NCI-H2029 (cell line): Measurements from ENCODE around the gene TDRD1.
A peak's percentile ranks its signal among the peaks of the same experiment; 100 is the strongest.

Source experiments
- DNase-seq: peaks from one replicate; lab custom pipeline; 2025; lab: John Stamatoyannopoulos, UW

TDRD1 gene

DNA sequence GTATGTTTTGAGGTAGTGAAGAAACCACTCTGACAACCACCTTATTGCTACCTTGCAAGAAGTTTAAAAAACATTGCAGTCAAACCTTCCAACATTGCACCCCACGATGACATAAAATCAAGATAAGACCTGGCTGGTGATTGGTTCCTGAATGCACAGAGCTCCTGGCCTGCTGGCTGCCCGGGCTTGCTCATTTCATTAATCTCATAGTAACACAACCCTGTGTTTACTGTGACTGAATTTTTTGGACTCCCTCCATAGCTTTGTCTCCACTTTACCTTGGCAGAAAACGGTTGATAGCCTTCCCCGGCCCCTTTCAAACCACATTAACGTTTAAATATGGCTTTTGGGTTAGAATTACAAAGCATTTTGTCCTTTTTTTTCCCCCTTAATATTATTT lies 87.4 kb downstream of the TDRD1 start:
- peak; percentile 46 for DNase-seq

DNA sequence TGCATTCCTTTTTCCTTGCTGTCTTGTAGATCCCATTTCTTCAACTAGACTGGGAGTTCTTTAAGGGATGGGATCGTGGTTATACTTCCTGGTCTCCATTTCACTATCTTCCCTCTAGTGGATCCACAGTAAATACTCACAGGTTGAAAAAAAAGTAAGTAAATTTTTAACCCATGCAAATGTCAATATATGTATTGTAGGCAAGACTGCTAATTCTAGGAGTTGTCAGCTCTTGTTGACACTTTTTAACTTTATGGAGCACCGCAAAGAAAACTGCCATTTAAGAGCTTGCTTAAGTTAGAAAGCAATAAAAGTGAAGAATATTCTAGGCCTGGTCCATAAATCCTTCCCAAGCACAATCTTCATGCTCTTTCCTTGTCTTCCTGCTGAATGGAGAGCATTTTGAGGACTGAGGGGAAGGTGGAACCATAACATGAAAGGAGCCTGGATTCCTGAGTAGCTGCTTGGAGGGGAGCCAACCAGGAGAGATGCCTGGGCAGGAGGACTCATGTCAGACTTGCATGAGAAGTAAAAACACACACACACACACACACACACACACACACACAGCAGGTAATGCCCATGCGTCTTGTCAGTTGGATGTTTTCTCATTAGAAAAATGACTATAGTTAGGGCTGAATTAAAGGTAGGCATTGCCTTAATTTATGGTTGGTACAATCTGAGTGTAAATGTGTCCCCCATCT lies 92.1 kb downstream of the TDRD1 start:
- no peak for DNase-seq

DNA sequence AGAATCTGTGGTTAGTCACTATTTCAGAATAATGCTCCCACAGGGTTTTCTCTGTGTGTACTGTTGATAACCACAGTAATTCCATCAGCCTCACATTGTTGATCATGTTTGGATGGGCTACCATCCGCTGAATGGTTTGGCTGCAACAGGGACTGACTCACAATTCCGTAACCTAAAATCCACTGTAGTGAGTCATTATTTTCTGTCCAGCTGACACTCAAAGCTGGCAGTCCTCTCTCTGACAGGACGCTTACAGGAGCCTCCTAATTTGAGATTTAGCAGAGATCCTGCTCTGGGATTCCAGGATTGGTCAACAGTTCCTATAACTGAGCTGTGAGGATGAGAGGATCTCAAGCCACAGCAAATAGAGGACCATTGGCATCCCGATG lies 92.6 kb downstream of the TDRD1 start:
- DNase-seq, result no peak

DNA sequence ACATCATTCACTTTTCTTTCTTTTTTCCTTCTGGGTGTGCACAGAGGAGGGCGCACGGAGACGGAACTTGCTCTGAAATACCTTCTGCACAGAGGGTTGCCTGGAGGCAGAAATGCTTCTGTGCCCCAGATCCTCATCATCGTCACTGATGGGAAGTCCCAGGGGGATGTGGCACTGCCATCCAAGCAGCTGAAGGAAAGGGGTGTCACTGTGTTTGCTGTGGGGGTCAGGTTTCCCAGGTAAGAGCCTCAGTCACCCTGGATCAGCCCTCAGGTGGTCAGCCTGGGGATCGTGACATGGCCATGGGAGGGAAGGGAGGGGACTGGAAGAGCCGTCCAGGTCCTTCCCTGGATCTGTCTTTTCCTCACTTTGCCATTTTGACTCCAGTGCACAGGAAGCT lies 93.5 kb downstream of the TDRD1 start:
- DNase-seq, result no peak

DNA sequence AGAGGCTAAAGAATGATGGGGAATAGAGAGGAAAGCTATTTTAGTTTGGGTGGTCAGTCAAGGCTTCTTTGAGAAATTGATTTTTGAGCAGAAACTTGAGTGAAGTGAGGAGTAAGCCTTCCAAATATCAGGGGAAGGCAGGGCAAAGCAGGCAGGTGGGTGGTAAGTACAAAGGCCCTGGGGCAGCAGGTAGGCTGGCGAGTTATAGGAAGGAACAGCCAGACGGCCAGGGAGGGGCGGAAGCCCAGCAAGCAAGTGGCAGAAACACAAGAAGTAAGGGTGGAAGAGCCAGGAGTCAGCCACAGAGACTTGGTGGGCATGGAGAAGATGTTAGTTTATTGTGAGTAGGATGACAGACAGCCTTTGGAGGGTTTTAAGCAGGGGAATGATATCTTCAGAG lies 94.8 kb downstream of the TDRD1 start:
- no peak for DNase-seq

DNA sequence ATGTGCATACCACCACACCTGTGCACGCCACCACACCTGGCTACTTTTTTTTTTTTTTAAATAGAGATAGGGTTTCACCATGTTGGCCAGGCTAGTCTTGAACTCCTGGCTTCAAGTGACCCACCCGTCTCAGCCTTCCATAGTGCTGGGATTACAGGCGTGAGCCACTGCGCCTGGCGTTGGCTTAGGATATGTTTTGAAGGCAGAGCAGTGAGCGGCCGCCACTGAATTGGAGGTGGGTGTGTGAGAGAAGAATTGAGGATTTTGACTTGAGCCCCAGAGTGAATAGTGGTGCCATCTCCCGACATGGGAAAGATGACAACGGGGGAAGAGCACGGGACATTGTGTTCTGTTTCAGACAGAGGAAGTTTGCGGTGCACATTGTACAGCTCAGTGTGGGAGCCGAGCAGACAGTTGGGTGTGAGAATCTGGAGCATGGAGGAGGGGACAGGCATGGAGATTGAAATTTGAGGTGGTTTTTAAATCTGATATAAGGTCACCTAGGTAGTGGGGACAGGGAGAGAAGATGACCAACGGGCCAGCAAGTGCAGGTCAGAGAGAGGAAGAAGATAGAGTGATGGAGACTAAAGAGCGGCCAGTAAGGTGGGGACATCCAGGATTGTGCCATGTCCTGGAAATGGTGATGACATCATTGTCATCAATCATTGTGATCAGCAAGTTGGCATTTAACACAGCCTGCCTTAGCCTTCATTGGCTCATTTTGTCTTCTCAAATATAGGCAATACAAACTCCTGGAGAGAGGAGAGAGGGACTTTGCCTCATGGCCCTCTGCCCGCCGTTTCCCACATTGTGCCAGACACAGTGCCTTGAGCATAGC lies 95.7 kb downstream of the TDRD1 start:
- DNase-seq, result no peak

DNA sequence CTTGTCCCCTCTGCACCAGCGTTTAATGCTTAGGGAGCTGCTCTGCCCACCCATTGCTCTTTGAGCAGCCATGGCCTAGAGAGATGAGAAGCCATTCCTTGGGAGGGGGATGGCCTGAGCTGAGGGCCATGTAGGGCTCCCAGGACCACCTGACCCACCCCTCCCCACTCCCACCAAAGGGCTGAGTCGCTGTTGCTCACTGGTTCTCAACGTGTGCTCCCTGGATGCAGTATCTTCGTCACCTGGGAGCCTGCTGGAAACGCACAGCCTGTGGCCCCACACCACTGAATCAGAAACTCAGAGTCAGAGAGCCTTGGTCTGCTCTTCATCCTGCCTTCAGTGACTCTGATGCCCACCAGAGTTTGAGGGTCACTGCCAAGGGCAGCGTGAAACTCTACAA lies 96.9 kb downstream of the TDRD1 start:
- DNase-seq, result no peak

DNA sequence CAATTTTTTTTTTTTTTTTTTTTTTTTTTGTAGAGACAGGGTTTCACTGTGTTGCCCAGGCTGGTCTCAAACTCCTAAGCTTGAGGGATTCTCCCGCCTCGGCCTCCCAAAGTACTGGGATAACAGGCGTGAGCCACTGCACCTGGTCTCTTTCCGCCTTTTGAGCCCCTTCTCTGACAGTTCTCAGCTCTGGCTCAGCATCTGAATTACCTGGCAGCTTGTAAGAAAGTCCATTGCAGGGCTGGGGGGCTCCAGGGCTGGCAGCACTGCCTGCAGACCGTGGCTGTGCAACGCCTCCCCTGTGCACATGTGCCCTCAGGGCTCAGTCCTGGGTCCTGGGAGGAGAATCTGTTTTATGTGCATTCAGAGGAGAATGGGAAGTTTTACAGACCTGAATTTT lies 97.5 kb downstream of the TDRD1 start:
- no peak for DNase-seq

DNA sequence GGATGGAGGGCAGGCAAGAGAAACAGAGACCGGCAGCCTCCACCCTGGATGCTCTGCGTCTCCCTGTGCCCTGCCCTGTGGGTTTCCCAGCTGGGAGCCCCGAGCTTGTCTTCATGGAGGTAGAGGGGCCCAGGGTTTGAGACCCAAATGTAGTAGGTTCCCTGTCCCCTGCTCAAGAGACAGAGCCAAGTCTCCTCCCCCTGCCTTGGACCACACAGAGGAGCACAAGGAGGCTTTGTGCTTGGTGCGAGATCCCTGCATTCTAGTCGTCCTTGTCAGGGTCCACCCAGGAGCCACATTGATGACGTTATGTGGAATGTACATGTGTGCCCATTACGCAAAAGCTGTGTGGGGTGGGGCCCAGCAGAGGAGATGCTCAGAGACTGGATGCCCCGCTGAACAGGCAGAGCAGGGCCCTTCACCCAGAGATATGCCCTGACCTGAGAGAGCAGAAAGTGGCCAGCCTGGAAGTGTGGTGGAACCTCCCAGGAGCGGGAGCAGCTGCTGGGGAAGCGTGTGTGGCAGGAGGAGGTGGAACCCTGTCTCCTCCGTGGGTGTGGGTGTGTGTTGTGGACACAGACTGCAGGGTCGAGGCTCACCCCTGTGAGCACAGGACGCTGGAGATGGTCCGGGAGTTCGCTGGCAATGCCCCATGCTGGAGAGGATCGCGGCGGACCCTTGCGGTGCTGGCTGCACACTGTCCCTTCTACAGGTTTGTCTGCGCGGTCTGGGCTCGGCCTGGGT lies 99.2 kb downstream of the TDRD1 start:
- no peak for DNase-seq

DNA sequence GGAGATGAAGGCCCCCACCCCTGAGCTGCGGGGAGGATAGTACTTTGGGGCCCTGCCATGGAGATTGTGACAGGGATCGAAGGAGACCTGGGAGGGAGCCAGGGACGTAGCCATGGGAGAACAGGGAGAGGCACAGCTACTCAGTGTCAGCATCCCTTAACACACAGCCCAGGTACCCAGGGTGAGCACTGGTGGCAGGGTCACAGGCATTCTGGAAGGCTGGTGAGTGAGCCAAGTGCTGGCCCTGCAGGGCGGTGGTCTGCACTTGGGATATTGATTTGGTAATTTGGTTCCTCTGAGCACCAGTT lies 99.7 kb downstream of the TDRD1 start:
- DNase-seq, result no peak

DNA sequence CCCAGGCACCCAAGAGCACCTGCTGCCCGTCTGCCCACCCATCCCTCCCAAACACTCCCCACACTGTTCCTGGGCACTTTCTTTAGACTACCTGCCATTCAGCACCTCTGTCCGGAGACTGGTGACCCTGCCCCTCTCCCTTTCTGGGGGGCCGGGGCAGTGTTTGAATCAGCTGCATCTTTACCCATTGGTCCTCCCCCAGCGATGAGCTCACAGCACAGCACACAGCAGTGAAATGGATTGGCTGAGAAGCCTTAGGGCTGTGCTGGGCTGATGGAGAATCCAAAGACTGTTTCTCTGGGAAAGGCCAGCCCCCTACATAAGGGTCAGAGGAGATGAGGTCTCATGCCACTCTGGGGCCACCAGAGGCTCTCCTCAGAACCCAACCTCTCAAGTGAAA lies 100.1 kb downstream of the TDRD1 start:
- no peak for DNase-seq

DNA sequence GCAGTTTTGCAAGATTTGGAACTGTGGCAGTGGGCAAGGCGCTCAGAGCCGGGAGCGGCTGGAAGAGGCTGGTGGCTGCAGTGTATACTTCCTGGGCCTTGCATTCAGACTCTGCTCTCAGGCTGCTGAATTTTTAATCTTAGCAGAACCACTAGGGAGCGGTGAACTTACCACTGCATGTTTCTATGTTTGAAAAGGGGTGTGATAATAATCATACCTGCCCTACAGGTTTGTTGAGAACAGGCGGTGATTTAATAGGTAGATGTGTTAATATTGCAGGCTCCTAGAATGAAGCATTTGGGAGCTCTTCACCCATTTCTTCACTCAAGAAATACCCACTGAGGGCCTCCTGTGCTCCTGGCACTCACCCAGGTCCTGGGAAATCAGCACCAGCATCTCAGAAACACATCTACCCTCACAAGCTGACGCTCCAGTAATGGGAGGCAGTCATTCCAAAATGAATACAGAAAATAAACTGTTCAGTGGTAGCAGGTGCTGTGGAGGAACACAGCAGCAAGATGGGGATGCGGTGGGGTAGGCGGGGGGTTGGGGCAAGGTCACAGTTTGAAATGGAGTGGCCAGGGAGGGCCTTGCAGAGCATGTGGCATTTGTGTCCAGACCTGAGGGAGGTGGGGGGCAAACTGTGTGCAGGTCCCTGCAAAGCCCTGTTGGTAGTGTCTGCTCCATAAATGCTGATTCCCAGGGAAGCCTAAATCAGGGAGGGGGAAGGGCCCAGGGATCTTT lies 100.9 kb downstream of the TDRD1 start:
- no peak for DNase-seq

DNA sequence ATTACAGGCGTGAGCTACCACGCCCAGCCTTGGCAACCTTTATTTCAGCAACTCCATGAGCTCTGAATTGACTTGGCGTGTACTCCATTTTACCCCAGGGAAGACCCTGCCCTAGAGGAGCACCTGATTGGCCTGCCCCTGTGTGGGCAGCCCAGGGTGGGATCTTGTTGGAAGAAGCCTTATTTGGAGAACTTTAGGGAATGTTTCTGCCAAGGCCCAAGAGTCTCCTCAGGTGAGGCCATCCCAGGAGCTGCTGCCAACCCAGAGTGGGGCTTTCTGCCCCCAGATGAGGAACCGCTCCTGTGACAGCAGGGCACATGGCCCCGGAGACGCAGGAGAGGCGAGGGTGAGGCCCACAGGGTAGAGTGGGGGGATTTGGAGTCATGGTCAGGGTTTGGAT lies 101.9 kb downstream of the TDRD1 start:
- DNase-seq, result no peak

DNA sequence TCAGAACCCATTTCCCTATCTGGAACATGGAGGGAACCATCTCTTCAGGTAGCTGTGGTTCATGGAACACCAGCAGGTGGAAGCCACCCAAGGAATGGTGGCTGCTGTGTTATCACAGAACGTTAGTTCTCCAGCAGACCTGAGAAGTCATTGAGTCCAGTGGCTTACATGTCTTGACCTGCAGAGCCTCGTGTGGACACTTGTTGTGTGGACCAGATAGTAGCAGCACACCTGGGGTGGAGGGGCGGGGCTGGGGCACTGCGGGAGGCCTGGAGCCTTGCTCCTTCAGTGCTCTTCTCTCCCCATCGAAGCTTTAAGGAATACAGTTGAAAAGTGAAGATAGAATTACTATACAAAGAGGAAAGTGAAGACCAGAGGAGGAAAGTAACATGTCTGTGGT lies 102.3 kb downstream of the TDRD1 start:
- no peak for DNase-seq
